Esophagus muscularis mucosa (tissue), 4 donors: ENCODE data around the gene KLF11. TPM values are rescaled to one million over a fixed set of nuclear protein-coding genes. Genes with fewer than 3 reads are reported as not detected.

Experiments
- DNase-seq: peaks from one replicate; pipeline ENCODE4 v3.0.0-alpha.2; 2017; ENCODE audit errors: extremely low spot score
- H3K27ac ChIP-seq, 4 donors: fragments of 200-600 bp; sonication (generic); replicated peaks in 1 of 4; 1 replicate in 3 of 4; 2 replicates in 1 of 4; pipeline ENCODE4 v1.5.1; 2016 to 2019; ENCODE audit warnings: mild to moderate bottlenecking in 1 of 4
- H3K27me3 ChIP-seq, 4 donors: fragments of 200-600 bp; sonication (generic); one replicate each; pipeline versions ENCODE4 v1.5.1 to v1.6.0; 2016 to 2019
- H3K36me3 ChIP-seq, 4 donors: fragments of 200-600 bp; sonication (generic); one replicate each; pipeline ENCODE4 v1.5.1; 2016 to 2019
- H3K4me1 ChIP-seq, 4 donors: fragments of 200-600 bp; sonication (generic); one replicate each; pipeline ENCODE4 v1.5.1; 2016 to 2019
- H3K4me3 ChIP-seq, 4 donors: fragments of 200-600 bp; sonication (generic); 1 replicate in 2 of 4; 2 replicates in 2 of 4; pipeline ENCODE4 v1.5.1; 2016 to 2019; ENCODE audit warnings: mild to moderate bottlenecking in 4 of 4, moderate library complexity in 1 of 4
- H3K9me3 ChIP-seq, 4 donors: fragments of 200-600 bp; sonication (generic); 1 replicate in 3 of 4; 2 replicates in 1 of 4; pipeline ENCODE4 v1.5.1; 2016 to 2019
- EP300 ChIP-seq: sonication (generic); formaldehyde crosslinking; IDR thresholded peaks from one replicate; pipeline ENCODE4 v1.6.1; 2017; ENCODE audit warnings: antibody characterized with exemption
- POLR2A ChIP-seq: fragments of 450-650 bp; IDR thresholded peaks from one replicate; pipeline ENCODE4 v1.6.1; 2017; ENCODE audit warnings: antibody characterized with exemption, moderate library complexity, mild to moderate bottlenecking, low read depth
- POLR2AphosphoS5 ChIP-seq, 2 donors: sonication (generic); formaldehyde crosslinking; IDR thresholded peaks; one replicate each; pipeline ENCODE4 v1.6.1; 2017; ENCODE audit warnings: antibody characterized with exemption in 2 of 2
- WGBS: methylation state at CpG from one replicate; pipeline ENCODE4 v1.1.5; 2018; 5-methylcytosine and 5-hydroxymethylcytosine counted together
- intact Hi-C: fragments of 100-400 bp; cut with DNase I; formaldehyde crosslinking; loops from one replicate; pipeline ENCODE4 v1.15.1; 2023
- total RNA-seq, 4 donors: library from RNA; depleted of rRNA; stranded (reverse); fragments of >200 nt; gene quantifications; one replicate each; pipeline versions ENCODE4 v1.1.0 to v1.2.1, GENCODE V29; 2016
- TF ChIP-seq, protein P1 (sequence below), 3 experiments: fragments of 200-600 bp in 2 of 3; fragments of 450-650 bp in 1 of 3; sonication (generic) in 2 of 3; IDR thresholded peaks; one replicate each; pipeline ENCODE4 v1.5.1; 2017 to 2019; ENCODE audit warnings: antibody characterized with exemption in 3 of 3, mild to moderate bottlenecking in 2 of 3, moderate library complexity in 1 of 3

The KLF11 gene
- total RNA-seq, 4 donors from 2014 or later: 15.8 to 51.6 (median 33.9) TPM

DNA sequence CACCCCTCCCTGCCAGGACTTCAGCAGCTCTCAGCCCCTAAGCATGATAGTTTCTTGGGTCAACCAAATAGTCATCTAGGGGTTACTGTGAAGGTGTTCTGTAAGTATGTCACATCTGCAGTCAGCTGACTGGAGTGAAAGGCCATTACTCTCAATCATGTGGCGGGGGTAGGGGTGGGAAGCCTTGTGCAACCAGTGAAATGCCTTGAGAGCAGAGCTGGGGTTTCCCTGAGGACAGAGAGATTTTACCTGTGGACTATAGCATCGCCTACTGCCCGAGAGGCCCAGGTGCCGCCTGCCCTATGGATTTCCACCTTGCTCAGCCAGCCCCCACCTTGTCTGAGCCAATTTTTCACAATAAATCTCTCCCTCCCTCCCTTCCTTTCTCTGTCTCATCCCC is 20.9 kb upstream of the KLF11 start:
- H3K36me3 ChIP-seq: no peaks in the 10 kb centered on the region
- TF ChIP-seq, protein P1, sequence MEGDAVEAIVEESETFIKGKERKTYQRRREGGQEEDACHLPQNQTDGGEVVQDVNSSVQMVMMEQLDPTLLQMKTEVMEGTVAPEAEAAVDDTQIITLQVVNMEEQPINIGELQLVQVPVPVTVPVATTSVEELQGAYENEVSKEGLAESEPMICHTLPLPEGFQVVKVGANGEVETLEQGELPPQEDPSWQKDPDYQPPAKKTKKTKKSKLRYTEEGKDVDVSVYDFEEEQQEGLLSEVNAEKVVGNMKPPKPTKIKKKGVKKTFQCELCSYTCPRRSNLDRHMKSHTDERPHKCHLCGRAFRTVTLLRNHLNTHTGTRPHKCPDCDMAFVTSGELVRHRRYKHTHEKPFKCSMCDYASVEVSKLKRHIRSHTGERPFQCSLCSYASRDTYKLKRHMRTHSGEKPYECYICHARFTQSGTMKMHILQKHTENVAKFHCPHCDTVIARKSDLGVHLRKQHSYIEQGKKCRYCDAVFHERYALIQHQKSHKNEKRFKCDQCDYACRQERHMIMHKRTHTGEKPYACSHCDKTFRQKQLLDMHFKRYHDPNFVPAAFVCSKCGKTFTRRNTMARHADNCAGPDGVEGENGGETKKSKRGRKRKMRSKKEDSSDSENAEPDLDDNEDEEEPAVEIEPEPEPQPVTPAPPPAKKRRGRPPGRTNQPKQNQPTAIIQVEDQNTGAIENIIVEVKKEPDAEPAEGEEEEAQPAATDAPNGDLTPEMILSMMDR (IDR thresholded peaks at IDR 0.05): no peak
- no peak for TF ChIP-seq EP300
- no peak for TF ChIP-seq POLR2AphosphoS5 (IDR thresholded peaks at IDR 0.05)
- TF ChIP-seq POLR2A: no peak
- no peak overlapping the region for H3K4me3 ChIP-seq
- intact Hi-C loops: no loop called here
- peaks cover 0 to 7% (median 0%) of the 10 kb centered on the region in 4 donors for H3K4me1 ChIP-seq
- no peaks in the 10 kb centered on the region for H3K27me3 ChIP-seq
- peaks cover 0 to 6% (median 1%) of the 10 kb centered on the region in 4 donors for H3K9me3 ChIP-seq
- 93% methylated on average over 3 of the region's 4 CpGs for WGBS
- DNase-seq: no peak
- H3K27ac ChIP-seq: no peak overlapping the region

- Histone ChIP-seq H3K27me3 (no peaks in the 10 kb centered on the region), H3K4me1 (peaks cover 2 to 7% (median 4%) of the 10 kb centered on the region in 4 donors), H3K27ac (no peak overlapping the region), H3K4me3 (no peak overlapping the region), H3K9me3 (no peaks in the 10 kb centered on the region), H3K36me3 (no peaks in the 10 kb centered on the region)
- DNase-seq: no peak
- TF ChIP-seq POLR2A (no peak), EP300 (no peak), POLR2AphosphoS5 (IDR thresholded peaks at IDR 0.05) (no peak)
- 89% methylated on average over 5 of the region's 10 CpGs for WGBS
- intact Hi-C loops: no loop called here
Observed at GRCh38 chr2:10022966-10023662, 20.2 kb upstream of the KLF11 start.

DNA sequence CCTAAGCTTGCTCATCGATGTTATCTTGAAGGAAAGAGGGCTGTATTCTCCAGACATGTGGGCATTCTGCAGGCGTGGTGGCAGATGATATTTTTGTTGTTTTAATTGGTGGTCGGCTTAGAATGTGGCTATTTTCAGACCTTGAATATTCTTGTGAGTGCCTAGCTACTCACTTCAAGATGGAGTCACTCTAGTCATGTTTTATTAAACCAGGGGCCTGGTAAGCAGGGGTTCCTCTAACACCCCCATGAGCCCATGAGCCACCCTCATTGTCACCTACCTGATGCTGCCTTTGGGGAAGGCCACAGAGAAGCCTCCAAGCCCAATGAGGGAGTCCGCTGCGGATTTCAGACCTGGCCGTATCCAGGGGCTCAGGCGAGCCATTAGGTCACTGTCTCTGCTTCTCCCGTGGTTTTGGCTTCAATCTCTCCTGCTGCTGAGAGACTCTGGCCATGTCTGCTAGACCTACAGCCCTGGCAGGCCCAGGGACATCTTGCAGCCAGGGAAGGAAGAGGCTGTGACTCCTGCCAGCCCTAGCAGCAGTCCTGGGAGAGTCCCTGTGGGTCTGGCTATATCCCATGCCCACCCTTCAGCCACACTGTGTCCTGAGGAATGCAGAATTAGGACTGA is 16.3 kb upstream of the KLF11 start:
- H3K4me1 ChIP-seq: peaks cover 25 to 31% (median 29%) of the 10 kb centered on the region in 4 donors
- WGBS: 85% methylated on average over 8 of the region's 8 CpGs
- H3K4me3 ChIP-seq: no peak overlapping the region
- TF ChIP-seq POLR2AphosphoS5 (IDR thresholded peaks at IDR 0.05) (no peak), POLR2A (no peak), EP300 (no peak)
- TF ChIP-seq, protein P1 (IDR thresholded peaks at IDR 0.05): no peak
- H3K9me3 ChIP-seq: no peaks in the 10 kb centered on the region
- no peaks in the 10 kb centered on the region for H3K36me3 ChIP-seq
- DNase-seq: no peak
- no peak overlapping the region for H3K27ac ChIP-seq
- H3K27me3 ChIP-seq: no peaks in the 10 kb centered on the region
- intact Hi-C loops: no loop called here

DNA sequence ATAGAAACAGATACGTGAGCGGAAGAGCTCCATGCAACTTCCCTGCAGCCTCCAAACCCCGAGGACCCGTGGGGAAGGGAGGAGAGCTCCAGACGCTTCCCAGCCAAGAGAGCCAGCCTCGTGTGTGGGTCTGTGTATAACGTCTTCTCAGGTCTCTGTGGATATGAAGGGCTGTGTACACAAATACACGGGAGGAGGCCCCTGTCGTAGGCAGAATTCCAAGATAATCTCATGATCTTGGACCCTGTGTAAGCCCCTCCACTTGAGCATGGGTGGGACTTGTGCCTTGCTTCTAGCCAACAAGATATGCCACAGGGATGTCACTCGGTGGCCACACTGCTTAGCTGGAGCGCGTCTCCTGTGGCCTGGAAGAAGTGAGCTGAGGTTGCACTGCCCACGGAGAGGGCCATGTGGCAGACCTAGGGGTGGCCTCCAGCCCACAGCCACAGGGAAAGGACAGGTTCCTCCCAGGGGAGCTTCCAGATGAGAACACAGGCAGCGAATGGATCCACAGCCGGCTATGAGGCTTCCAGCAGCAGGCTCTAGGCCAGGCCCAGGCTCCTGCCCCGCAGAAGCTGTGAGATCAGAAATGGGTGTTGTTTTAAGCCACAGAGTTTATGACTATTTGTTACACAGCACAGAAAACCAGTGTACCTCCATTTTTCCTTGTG is 15.6 kb upstream of the KLF11 start:
- no peak for TF ChIP-seq POLR2AphosphoS5 (IDR thresholded peaks at IDR 0.05)
- TF ChIP-seq, protein P1 (IDR thresholded peaks at IDR 0.05): no peak
- no peak for TF ChIP-seq POLR2A
- TF ChIP-seq EP300: no peak
- no peak for DNase-seq
- whole genome bisulfite sequencing: 90% methylated on average over 15 of the region's 16 CpGs
- peaks cover 25 to 31% (median 29%) of the 10 kb centered on the region in 4 donors for H3K4me1 ChIP-seq
- H3K4me3 ChIP-seq: no peak overlapping the region
- intact Hi-C loops: no loop called here
- H3K27me3 ChIP-seq: no peaks in the 10 kb centered on the region
- H3K9me3 ChIP-seq: no peaks in the 10 kb centered on the region
- peak overlapping the region; percentile 16 to 71 (median 63) for H3K27ac ChIP-seq
- H3K36me3 ChIP-seq: no peaks in the 10 kb centered on the region

GRCh38 chr2:10028407-10028987 is 14.9 kb upstream of the KLF11 start:
- Histone ChIP-seq H3K36me3 (no peaks in the 10 kb centered on the region), H3K4me1 (peaks cover 25 to 31% (median 29%) of the 10 kb centered on the region in 4 donors), H3K27me3 (no peaks in the 10 kb centered on the region), H3K27ac (peak overlapping the region; percentile 57 to 71 (median 65)), H3K9me3 (no peaks in the 10 kb centered on the region), H3K4me3 (no peak overlapping the region)
- no peak for TF ChIP-seq POLR2A
- TF ChIP-seq POLR2AphosphoS5 (IDR thresholded peaks at IDR 0.05): no peak
- TF ChIP-seq EP300: no peak
- TF ChIP-seq, protein P1 (IDR thresholded peaks at IDR 0.05): no peak
- 86% methylated on average over 13 of the region's 16 CpGs for WGBS
- no peak for DNase-seq
- intact Hi-C loops: no loop called here
